Mammary epithelial cell (primary cell): ENCODE measurements around the gene GCHFR.

Experiments
- CTCF ChIP-seq, 2 donors: IDR thresholded peaks in 1 of 2; conservative IDR thresholded peaks in 1 of 2; 2 replicates each; pipeline ENCODE4 v1.5.1; 2011 to 2012; ENCODE audit warnings: inconsistent platforms in 2 of 2, low read length in 2 of 2, mild to moderate bottlenecking in 2 of 2, control low read depth in 1 of 2, low read depth in 1 of 2; ENCODE audit not compliant: insufficient read depth in 1 of 2; ENCODE audit errors: extremely low read depth in 1 of 2
- EZH2 ChIP-seq: IDR thresholded peaks from 2 replicates; pipeline ENCODE4 v1.6.1; 2012; ENCODE audit warnings: low read length, inconsistent platforms, borderline replicate concordance

- TF ChIP-seq CTCF (conservative IDR thresholded peaks at IDR 0.05 in 1 of 2, IDR thresholded peaks at IDR 0.05 in 1 of 2; ENCODE audit: extremely low read depth in 1 of 2, insufficient read depth in 1 of 2, low read depth in 1 of 2, low read length in 2 of 2) (no peak), EZH2 (no peak)
Observed at GRCh38 chr15:40807888-40808461, 44.1 kb downstream of the GCHFR start.
